OCI-LY3 (cell line): ENCODE data around the gene IQCF6.
"Not testable (repeated sequence)": the region's sequence is repeated elsewhere in the genome, so short reads cannot be mapped to it uniquely, and the experiment has no call there.

Source experiments
- H2AFZ ChIP-seq: fragments of 200-600, 300-600 bp; shearing (Covaris generic); 2 replicates; pipeline ENCODE4 v1.6.0; 2014; ENCODE audit warnings: antibody characterized with exemption, low read depth, low read length
- H3K27ac ChIP-seq: fragments of 200-600, 300-600 bp; sonication (generic); 2 replicates; pipeline ENCODE4 v1.5.1; 2014; ENCODE audit warnings: mild to moderate bottlenecking, low read length, moderate library complexity, mixed read lengths
- H3K27me3 ChIP-seq: fragments of 200-600, 300-600 bp; sonication (generic); 2 replicates; pipeline ENCODE4 v1.6.1; 2014; ENCODE audit warnings: low read depth, low read length, mixed read lengths
- H3K36me3 ChIP-seq: fragments of 200-600, 300-600 bp; sonication (generic); replicated peaks from 2 replicates; pipeline ENCODE3; 2014; ENCODE audit warnings: low read depth, low read length, mixed read lengths
- H3K4me1 ChIP-seq: fragments of 300-600, 200-600 bp; sonication (generic); 2 replicates; pipeline ENCODE4 v1.6.1; 2014; ENCODE audit warnings: low read length, mixed read lengths
- H3K4me2 ChIP-seq: fragments of 200-600, 300-600 bp; sonication (generic); 2 replicates; pipeline ENCODE4 v1.6.1; 2014; ENCODE audit warnings: low read length, mixed read lengths
- H3K4me3 ChIP-seq: fragments of 300-600, 200-600 bp; sonication (generic); 2 replicates; pipeline ENCODE4 v1.5.1; 2014; ENCODE audit warnings: antibody characterized with exemption, mild to moderate bottlenecking, low read length, moderate library complexity
- H3K79me2 ChIP-seq: fragments of 300-600, 200-600 bp; shearing (Covaris generic); 2 replicates; pipeline ENCODE4 v1.6.1; 2014; ENCODE audit warnings: mild to moderate bottlenecking, low read length, mixed read lengths
- H3K9ac ChIP-seq: fragments of 300-600, 200-600 bp; shearing (Covaris generic); 2 replicates; pipeline ENCODE4 v1.6.0; 2014; ENCODE audit warnings: mild to moderate bottlenecking, low read length, moderate library complexity
- H3K9me3 ChIP-seq: fragments of 200-600, 300-600 bp; shearing (Covaris generic); 2 replicates; pipeline ENCODE4 v1.6.1; 2014; ENCODE audit warnings: low read length, mixed read lengths; ENCODE audit not compliant: insufficient read depth
- H4K20me1 ChIP-seq: fragments of 200-600, 300-600 bp; sonication (generic); 2 replicates; pipeline ENCODE4 v1.6.1; 2016; ENCODE audit warnings: low read length, mixed read lengths; ENCODE audit not compliant: insufficient read depth
- CTCF ChIP-seq: fragments of 200-600, 300-600 bp; sonication (generic); IDR thresholded peaks from 2 replicates; pipeline ENCODE4 v1.5.1; 2014; ENCODE audit warnings: antibody characterized with exemption, low read length, low read depth
- EZH2phosphoT487 ChIP-seq: fragments of 200-600 bp; shearing (Covaris generic); IDR thresholded peaks from 2 replicates; pipeline ENCODE4 v1.6.1; 2018; ENCODE audit warnings: antibody characterized with exemption, mixed run types, low read depth

The IQCF6 gene

GRCh38 chr3:51794206-51794605 lies 15.2 kb upstream of the IQCF6 start:
- H3K27ac ChIP-seq = no peak overlapping the region
- H2AFZ ChIP-seq = no peak overlapping the region
- TF ChIP-seq EZH2phosphoT487 = no peak
- no peak for TF ChIP-seq CTCF
- no peak overlapping the region for H3K4me3 ChIP-seq
- H3K9ac ChIP-seq = no peak overlapping the region
- no peak overlapping the region for H3K4me2 ChIP-seq
- H3K79me2 ChIP-seq = no peaks in the 10 kb centered on the region
- H3K4me1 ChIP-seq = peaks cover 14% of the 10 kb centered on the region
- no peaks in the 10 kb centered on the region for H3K27me3 ChIP-seq
- H4K20me1 ChIP-seq = no peaks in the 10 kb centered on the region
- H3K36me3 ChIP-seq = no peaks in the 10 kb centered on the region
- H3K9me3 ChIP-seq = no peaks in the 10 kb centered on the region

- H3K36me3 ChIP-seq = no peaks in the 10 kb centered on the region
- H3K27ac ChIP-seq = no peak overlapping the region
- no peak overlapping the region for H3K4me3 ChIP-seq
- no peak overlapping the region for H3K9ac ChIP-seq
- H2AFZ ChIP-seq = no peak overlapping the region
- H3K9me3 ChIP-seq = no peaks in the 10 kb centered on the region
- H4K20me1 ChIP-seq = no peaks in the 10 kb centered on the region
- H3K79me2 ChIP-seq = no peaks in the 10 kb centered on the region
- H3K4me2 ChIP-seq = no peak overlapping the region
- no peak for TF ChIP-seq CTCF
- H3K4me1 ChIP-seq = peaks cover 7% of the 10 kb centered on the region
- H3K27me3 ChIP-seq = no peaks in the 10 kb centered on the region
These were observed 13.2 kb upstream of the IQCF6 start for GRCh38 chr3:51792206-51792605.

GRCh38 chr3:51789437-51789836 lies 10.4 kb upstream of the IQCF6 start:
- H3K79me2 ChIP-seq = no peaks in the 10 kb centered on the region

GRCh38 chr3:51787576-51787975 lies 8.5 kb upstream of the IQCF6 start:
- H4K20me1 ChIP-seq, H3K36me3 ChIP-seq, H3K9me3 ChIP-seq, H2AFZ ChIP-seq, H3K4me2 ChIP-seq, H3K79me2 ChIP-seq, H3K4me1 ChIP-seq, H3K27ac ChIP-seq, H3K9ac ChIP-seq, H3K4me3 ChIP-seq: not testable (repeated sequence)
- peaks cover 15% of the 10 kb centered on the region for H3K27me3 ChIP-seq

More at GRCh38 chr3:51789437-51789836, 10.4 kb upstream of the IQCF6 start:
- no peaks in the 10 kb centered on the region for H3K36me3 ChIP-seq
- H3K4me1 ChIP-seq = no peaks in the 10 kb centered on the region
- no peak overlapping the region for H3K9ac ChIP-seq
- TF ChIP-seq EZH2phosphoT487 (no peak), CTCF (no peak)
- H3K4me3 ChIP-seq = no peak overlapping the region
- H2AFZ ChIP-seq = no peak overlapping the region
- H3K27ac ChIP-seq = no peak overlapping the region
- H3K9me3 ChIP-seq = no peaks in the 10 kb centered on the region
- peaks cover 3% of the 10 kb centered on the region for H3K27me3 ChIP-seq
- no peaks in the 10 kb centered on the region for H4K20me1 ChIP-seq
- no peak overlapping the region for H3K4me2 ChIP-seq

- no peaks in the 10 kb centered on the region for H3K4me1 ChIP-seq
- peaks cover 15% of the 10 kb centered on the region for H3K27me3 ChIP-seq
These were observed 7.2 kb upstream of the IQCF6 start for GRCh38 chr3:51786267-51786666.

More at GRCh38 chr3:51786267-51786666, 7.2 kb upstream of the IQCF6 start:
- Histone ChIP-seq H3K9me3 (no peaks in the 10 kb centered on the region), H3K27ac (no peak overlapping the region), H3K79me2 (no peaks in the 10 kb centered on the region), H4K20me1 (no peaks in the 10 kb centered on the region), H3K9ac (no peak overlapping the region), H3K4me3 (no peak overlapping the region), H2AFZ (no peak overlapping the region), H3K4me2 (no peak overlapping the region), H3K36me3 (no peaks in the 10 kb centered on the region)
- TF ChIP-seq EZH2phosphoT487 (no peak), CTCF (no peak)
